Gastrocnemius medialis (tissue), 4 donors: Measurements from ENCODE around the gene RBMS3. TPM values are rescaled to one million over a fixed set of nuclear protein-coding genes. Genes with fewer than 3 reads are reported as not detected.

Source experiments
- ATAC-seq, 2 donors: fragments of 150-250 bp; one replicate each; pipeline ENCODE4 v1.9.1; 2016
- DNase-seq, 2 donors: peaks; one replicate each; pipeline ENCODE4 v3.0.0-alpha.2; 2019
- H3K27ac ChIP-seq, 4 donors: fragments of 200-600 bp; sonication (generic); 1 replicate in 1 of 4; 2 replicates in 3 of 4; pipeline ENCODE4 v1.5.1; 2016 to 2018; ENCODE audit warnings: mild to moderate bottlenecking in 2 of 4, moderate library complexity in 1 of 4
- H3K27me3 ChIP-seq, 3 donors: fragments of 200-600 bp; sonication (generic) in 2 of 3; 1 replicate in 1 of 3; 2 replicates in 2 of 3; pipeline versions ENCODE4 v1.5.1 to v1.6.0; 2016 to 2019; ENCODE audit warnings: mild to moderate bottlenecking in 1 of 3, moderate library complexity in 1 of 3
- H3K36me3 ChIP-seq, 2 donors: fragments of 200-600 bp; sonication (generic) in 1 of 2; one replicate each; pipeline ENCODE4 v1.5.1; 2017 to 2018
- H3K4me1 ChIP-seq, 2 donors: fragments of 200-600 bp; sonication (generic) in 1 of 2; one replicate each; pipeline ENCODE4 v1.5.1; 2016 to 2017; ENCODE audit warnings: mild to moderate bottlenecking in 2 of 2
- H3K4me3 ChIP-seq, 4 donors: fragments of 200-600 bp; sonication (generic) in 3 of 4; 1 replicate in 1 of 4; 2 replicates in 3 of 4; pipeline ENCODE4 v1.5.1; 2016 to 2019; ENCODE audit warnings: mild to moderate bottlenecking in 2 of 4
- H3K9me3 ChIP-seq, 3 donors: fragments of 200-600 bp; sonication (generic) in 2 of 3; 1 replicate in 1 of 3; 2 replicates in 2 of 3; pipeline ENCODE4 v1.5.1; 2016 to 2019
- POLR2A ChIP-seq, 2 donors: fragments of 450-650 bp; IDR thresholded peaks; one replicate each; pipeline ENCODE4 v1.6.1; 2017; ENCODE audit warnings: antibody characterized with exemption in 2 of 2, mild to moderate bottlenecking in 2 of 2, moderate library complexity in 2 of 2
- in situ Hi-C, 4 donors: fragments of 200-750 bp; cut with MboI; loops; one replicate each; pipeline versions ENCODE4 v1.15.0 to v1.8.0; 2017; ENCODE audit warnings: low sequenced_read_pairs in 4 of 4
- intact Hi-C: fragments of 100-400 bp; cut with DNase I; formaldehyde crosslinking; loops from one replicate; pipeline ENCODE4 v1.15.1; 2023; ENCODE audit warnings: low total_unique reads
- total RNA-seq, 4 donors: library from RNA; depleted of rRNA; stranded (reverse); fragments of >200 nt; gene quantifications; one replicate each; pipeline versions ENCODE4 v1.1.0 to v1.2.3, GENCODE V29; 2016
- TF ChIP-seq, protein P1 (sequence below), 5 experiments: fragments of 450-650 bp in 3 of 5; fragments of 200-600 bp in 2 of 5; sonication (generic) in 2 of 5; IDR thresholded peaks in 4 of 5; conservative IDR thresholded peaks in 1 of 5; 1 replicate in 4 of 5; 2 replicates in 1 of 5; pipeline ENCODE4 v1.5.1; 2016 to 2019; ENCODE audit warnings: antibody characterized with exemption in 5 of 5, mild to moderate bottlenecking in 3 of 5, moderate library complexity in 3 of 5

Gene RBMS3
- total RNA-seq, 4 donors from 2014 or later = 16.1 to 38.8 (median 22.7) TPM

DNA sequence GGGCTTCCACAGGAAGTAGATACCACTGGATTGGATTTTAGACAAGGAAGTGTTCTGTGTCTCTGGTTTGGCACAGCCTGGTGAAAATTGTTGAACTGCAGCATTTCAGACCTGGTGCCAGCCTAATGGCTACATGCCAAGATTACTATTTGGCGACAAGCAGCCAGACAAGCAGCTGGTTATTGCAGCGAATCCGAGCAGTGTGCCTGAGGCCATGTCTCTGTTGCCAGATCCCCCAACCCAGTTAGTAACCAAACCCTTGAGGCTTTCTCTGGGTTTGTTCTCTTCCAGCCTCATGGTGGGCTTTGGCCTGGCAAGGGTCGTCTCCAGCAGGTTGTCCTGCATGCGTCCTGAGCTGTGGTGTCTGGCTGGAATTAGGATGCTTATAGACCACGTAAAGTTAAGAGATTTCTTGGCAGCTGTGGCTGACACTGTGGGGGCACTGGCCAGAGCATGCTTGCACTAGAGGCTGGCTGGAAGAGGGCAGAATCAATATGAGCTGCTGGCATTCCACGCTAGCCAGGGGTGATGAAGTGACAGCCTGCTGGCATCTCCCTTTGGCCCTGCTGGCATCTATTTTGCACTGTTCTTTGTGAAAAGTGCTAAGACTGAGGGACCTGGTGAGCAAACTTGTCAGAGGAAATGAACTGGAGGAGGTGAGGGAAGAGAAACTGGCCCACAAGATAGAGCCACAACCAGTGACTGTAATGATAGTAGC, 172.6 kb downstream of the RBMS3 start:
- in situ Hi-C loops (no loop called here), intact Hi-C loops (no loop called here)
- peak overlapping the region in 1 of 4 donors; percentile 7 for H3K4me3 ChIP-seq
- no peaks in the 10 kb centered on the region for H3K27me3 ChIP-seq
- H3K36me3 ChIP-seq = no peaks in the 10 kb centered on the region
- DNase-seq = peak; percentile 32 to 61
- H3K4me1 ChIP-seq = peaks cover 26 to 29% of the 10 kb centered on the region in 2 donors
- TF ChIP-seq, protein P1, sequence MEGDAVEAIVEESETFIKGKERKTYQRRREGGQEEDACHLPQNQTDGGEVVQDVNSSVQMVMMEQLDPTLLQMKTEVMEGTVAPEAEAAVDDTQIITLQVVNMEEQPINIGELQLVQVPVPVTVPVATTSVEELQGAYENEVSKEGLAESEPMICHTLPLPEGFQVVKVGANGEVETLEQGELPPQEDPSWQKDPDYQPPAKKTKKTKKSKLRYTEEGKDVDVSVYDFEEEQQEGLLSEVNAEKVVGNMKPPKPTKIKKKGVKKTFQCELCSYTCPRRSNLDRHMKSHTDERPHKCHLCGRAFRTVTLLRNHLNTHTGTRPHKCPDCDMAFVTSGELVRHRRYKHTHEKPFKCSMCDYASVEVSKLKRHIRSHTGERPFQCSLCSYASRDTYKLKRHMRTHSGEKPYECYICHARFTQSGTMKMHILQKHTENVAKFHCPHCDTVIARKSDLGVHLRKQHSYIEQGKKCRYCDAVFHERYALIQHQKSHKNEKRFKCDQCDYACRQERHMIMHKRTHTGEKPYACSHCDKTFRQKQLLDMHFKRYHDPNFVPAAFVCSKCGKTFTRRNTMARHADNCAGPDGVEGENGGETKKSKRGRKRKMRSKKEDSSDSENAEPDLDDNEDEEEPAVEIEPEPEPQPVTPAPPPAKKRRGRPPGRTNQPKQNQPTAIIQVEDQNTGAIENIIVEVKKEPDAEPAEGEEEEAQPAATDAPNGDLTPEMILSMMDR (IDR thresholded peaks at IDR 0.05 in 4 of 5, conservative IDR thresholded peaks at IDR 0.05 in 1 of 5) = no peak
- no peak for TF ChIP-seq POLR2A (IDR thresholded peaks at IDR 0.05)
- peak; percentile 71 to 85 for ATAC-seq
- H3K9me3 ChIP-seq = no peaks in the 10 kb centered on the region
- peak overlapping the region in 2 of 4 donors; percentile 1 to 4 for H3K27ac ChIP-seq

DNA sequence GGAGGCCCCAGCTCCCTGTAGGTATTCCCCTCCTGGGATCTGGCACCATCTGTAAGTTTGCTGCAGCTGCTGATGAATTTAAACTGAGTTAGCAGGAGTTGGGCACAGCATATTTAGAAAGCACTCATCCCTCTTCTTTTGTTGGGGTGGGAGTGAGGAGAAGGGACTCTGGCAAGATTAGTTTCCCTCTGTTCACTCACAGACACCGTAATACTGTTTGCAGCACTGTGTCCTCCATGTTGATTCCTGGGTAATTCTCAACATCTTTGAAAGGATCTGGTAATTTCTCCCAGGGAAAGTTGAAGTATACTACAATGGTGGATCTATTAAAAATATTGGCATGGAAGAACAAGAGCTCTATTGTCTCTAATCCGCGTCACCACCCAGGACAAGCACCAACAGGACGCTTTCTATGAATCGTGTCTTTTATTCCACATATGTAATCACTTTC, 173.3 kb downstream of the RBMS3 start:
- Histone ChIP-seq H3K36me3 (no peaks in the 10 kb centered on the region), H3K4me1 (peaks cover 26 to 29% of the 10 kb centered on the region in 2 donors), H3K27me3 (no peaks in the 10 kb centered on the region), H3K9me3 (no peaks in the 10 kb centered on the region), H3K27ac (no peak overlapping the region), H3K4me3 (no peak overlapping the region)
- no peak for ATAC-seq
- in situ Hi-C loops = no loop called here
- no peak for DNase-seq
- TF ChIP-seq, protein P1 (IDR thresholded peaks at IDR 0.05 in 4 of 5, conservative IDR thresholded peaks at IDR 0.05 in 1 of 5) = no peak
- no peak for TF ChIP-seq POLR2A (IDR thresholded peaks at IDR 0.05)
- intact Hi-C loops = no loop called here

DNA sequence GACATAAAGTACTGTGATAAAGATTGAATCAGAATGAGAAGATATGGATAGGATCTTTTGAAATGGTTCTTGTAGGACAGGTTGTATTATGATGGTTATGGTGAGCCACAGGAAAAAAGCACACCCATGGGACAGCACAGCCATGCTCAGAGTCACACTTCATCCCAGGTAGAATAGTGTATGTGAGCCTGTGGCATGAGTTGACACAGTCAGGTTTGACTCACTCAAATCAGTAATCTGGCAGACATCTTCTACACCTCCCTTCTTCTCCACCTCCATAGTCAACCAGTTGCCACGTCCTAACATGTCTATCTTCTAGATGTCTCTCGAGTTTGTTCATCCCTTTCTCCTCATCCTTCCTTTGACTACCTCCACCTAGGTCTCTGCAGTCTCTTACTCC, 176.0 kb downstream of the RBMS3 start:
- in situ Hi-C loops = no loop called here

DNA sequence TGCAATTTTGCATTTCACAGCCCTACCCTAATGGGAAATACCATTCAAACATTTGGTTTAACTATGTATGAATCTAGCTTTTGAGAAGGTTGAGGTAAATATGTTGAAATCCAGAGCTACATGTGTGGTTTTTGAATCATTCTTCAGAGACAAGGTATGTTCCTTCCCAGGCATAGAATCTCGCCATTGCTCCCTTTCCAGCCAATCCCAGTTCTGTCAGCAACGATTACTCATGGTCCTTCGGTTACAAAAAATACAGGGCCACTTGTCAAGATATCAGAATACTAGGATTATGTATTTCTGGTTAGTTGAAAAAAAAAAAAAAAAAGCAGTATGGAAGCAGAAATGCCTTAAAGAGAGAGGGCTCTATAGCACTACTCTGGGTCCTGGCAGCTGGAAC, 182.4 kb downstream of the RBMS3 start:
- TF ChIP-seq, protein P1 (IDR thresholded peaks at IDR 0.05 in 4 of 5, conservative IDR thresholded peaks at IDR 0.05 in 1 of 5) = no peak
- no peak for TF ChIP-seq POLR2A (IDR thresholded peaks at IDR 0.05)
- H3K36me3 ChIP-seq = no peaks in the 10 kb centered on the region
- ATAC-seq (no peak), DNase-seq (no peak)
- H3K4me1 ChIP-seq = peaks cover 0 to 12% of the 10 kb centered on the region in 2 donors
- no peak overlapping the region for H3K4me3 ChIP-seq
- no peaks in the 10 kb centered on the region for H3K27me3 ChIP-seq
- no peak overlapping the region for H3K27ac ChIP-seq
- H3K9me3 ChIP-seq = no peaks in the 10 kb centered on the region
- intact Hi-C loops = no loop called here
- in situ Hi-C loops = no loop called here

More for the DNA sequence above, 176.0 kb downstream of the RBMS3 start:
- no peak for ATAC-seq
- Histone ChIP-seq H3K36me3 (no peaks in the 10 kb centered on the region), H3K4me3 (no peak overlapping the region), H3K27ac (no peak overlapping the region), H3K27me3 (no peaks in the 10 kb centered on the region), H3K4me1 (peaks cover 22 to 24% of the 10 kb centered on the region in 2 donors), H3K9me3 (no peaks in the 10 kb centered on the region)
- TF ChIP-seq POLR2A (IDR thresholded peaks at IDR 0.05) = no peak
- intact Hi-C loops = no loop called here
- DNase-seq = no peak

DNA sequence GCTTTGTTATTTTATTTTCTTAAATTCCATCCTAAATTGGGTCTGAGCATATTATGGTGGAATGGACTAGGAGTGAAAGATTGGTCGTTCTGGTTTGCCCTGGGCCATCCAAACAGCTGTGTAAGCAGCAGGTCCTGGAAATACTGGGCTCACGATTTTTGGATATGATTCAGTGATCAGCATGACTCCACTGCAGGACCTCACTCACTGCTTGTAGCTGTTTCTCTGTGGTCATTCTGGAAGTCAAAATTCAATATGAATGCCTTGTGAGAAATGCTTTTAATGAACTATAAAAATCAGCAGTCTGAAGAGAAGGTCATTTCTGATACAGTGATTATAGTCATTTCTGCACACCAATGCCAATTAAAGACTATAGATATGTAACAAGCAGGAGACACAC, 185.0 kb downstream of the RBMS3 start:
- DNase-seq (no peak), ATAC-seq (no peak)
- Histone ChIP-seq H3K9me3 (no peaks in the 10 kb centered on the region), H3K27me3 (no peaks in the 10 kb centered on the region), H3K4me3 (no peak overlapping the region), H3K27ac (no peak overlapping the region), H3K4me1 (peaks cover 0 to 12% of the 10 kb centered on the region in 2 donors), H3K36me3 (no peaks in the 10 kb centered on the region)
- intact Hi-C loops = no loop called here
- in situ Hi-C loops = no loop called here
- no peak for TF ChIP-seq POLR2A (IDR thresholded peaks at IDR 0.05)
- TF ChIP-seq, protein P1 (IDR thresholded peaks at IDR 0.05 in 4 of 5, conservative IDR thresholded peaks at IDR 0.05 in 1 of 5) = no peak
